ENCODE data around the gene STEAP1B. TPM values are rescaled to one million over a fixed set of nuclear protein-coding genes. Genes with fewer than 3 reads are reported as not detected.

Gene STEAP1B
- total and polyA plus RNA-seq, 4 donors: 0.06 to 0.28 (median 0.08) TPM; not detected in 1

- Histone ChIP-seq H3K27ac (ENCODE audit: low read depth in 1 of 2, low read length in 2 of 2) (no peak overlapping the region), H3K4me3 (ENCODE audit: low read depth in 1 of 3, low read length in 3 of 3) (no peak overlapping the region), H3K9me3 (ENCODE audit: control insufficient read depth in 4 of 4, low read length in 3 of 4) (no peaks in the 10 kb centered on the region), H3K9ac (ENCODE audit: low read depth in 1 of 2, low read length in 2 of 2) (no peak overlapping the region), H3K36me3 (ENCODE audit: control insufficient read depth in 4 of 4, insufficient read depth in 3 of 4, low read depth in 1 of 4, low read length in 3 of 4) (no peaks in the 10 kb centered on the region), H3K27me3 (ENCODE audit: control insufficient read depth in 4 of 4, insufficient read depth in 4 of 4, low read length in 3 of 4) (no peaks in the 10 kb centered on the region), H3K4me1 (ENCODE audit: control insufficient read depth in 4 of 4, insufficient read depth in 4 of 4, low read length in 3 of 4) (no peaks in the 10 kb centered on the region)
- 97% methylated on average over 3 of the region's 3 CpGs for WGBS
- TF ChIP-seq FOXA1 (IDR thresholded peaks at IDR 0.05): no peak
- TF ChIP-seq TAF1 (conservative IDR thresholded peaks at IDR 0.05): no peak
- TF ChIP-seq JUND (IDR thresholded peaks at IDR 0.05): no peak
- TF ChIP-seq SP1 (IDR thresholded peaks at IDR 0.05): no peak
- TF ChIP-seq GABPA (IDR thresholded peaks at IDR 0.05 in 1 of 2, conservative IDR thresholded peaks at IDR 0.05 in 1 of 2): no peak
- no peak for TF ChIP-seq RAD21 (IDR thresholded peaks at IDR 0.05)
- TF ChIP-seq HNF4A (conservative IDR thresholded peaks at IDR 0.05): no peak
- no peak for TF ChIP-seq HNF4G (IDR thresholded peaks at IDR 0.05)
- TF ChIP-seq ATF3 (IDR thresholded peaks at IDR 0.05): no peak
- no peak for TF ChIP-seq CTCF (IDR thresholded peaks at IDR 0.05; ENCODE audit: low read depth, low read length, missing input control)
- TF ChIP-seq YY1 (IDR thresholded peaks at IDR 0.05): no peak
- no peak for TF ChIP-seq ZBTB33 (IDR thresholded peaks at IDR 0.05)
- no peak for TF ChIP-seq MAX (IDR thresholded peaks at IDR 0.05)
- TF ChIP-seq RXRA (IDR thresholded peaks at IDR 0.05): no peak
- no peak for TF ChIP-seq EGR1 (IDR thresholded peaks at IDR 0.05; ENCODE audit: low read depth in 2 of 2)
- DNase-seq (ENCODE audit: low spot score): no peak
These were observed 58.8 kb downstream of the STEAP1B start for GRCh38 chr7:22441157-22441556.

GRCh38 chr7:22438994-22439393 is 61.0 kb downstream of the STEAP1B start:
- Histone ChIP-seq H3K9me3 (ENCODE audit: control insufficient read depth in 4 of 4, low read length in 3 of 4) (no peaks in the 10 kb centered on the region), H3K27ac (ENCODE audit: low read depth in 1 of 2, low read length in 2 of 2) (no peak overlapping the region), H3K4me1 (ENCODE audit: control insufficient read depth in 4 of 4, insufficient read depth in 4 of 4, low read length in 3 of 4) (no peaks in the 10 kb centered on the region), H3K9ac (ENCODE audit: low read depth in 1 of 2, low read length in 2 of 2) (no peak overlapping the region), H3K27me3 (ENCODE audit: control insufficient read depth in 4 of 4, insufficient read depth in 4 of 4, low read length in 3 of 4) (no peaks in the 10 kb centered on the region), H3K36me3 (ENCODE audit: control insufficient read depth in 4 of 4, insufficient read depth in 3 of 4, low read depth in 1 of 4, low read length in 3 of 4) (no peaks in the 10 kb centered on the region), H3K4me3 (ENCODE audit: low read depth in 1 of 3, low read length in 3 of 3) (no peak overlapping the region)
- WGBS: 81% methylated on average over 3 of the region's 3 CpGs
- DNase-seq (ENCODE audit: low spot score): no peak
- TF ChIP-seq MAX (IDR thresholded peaks at IDR 0.05): no peak
- TF ChIP-seq HNF4G (IDR thresholded peaks at IDR 0.05): no peak
- no peak for TF ChIP-seq RAD21 (IDR thresholded peaks at IDR 0.05)
- TF ChIP-seq NR2F2 (IDR thresholded peaks at IDR 0.05): no peak
- no peak for TF ChIP-seq CTCF (IDR thresholded peaks at IDR 0.05; ENCODE audit: low read depth, low read length, missing input control)
- no peak for TF ChIP-seq FOXA2 (IDR thresholded peaks at IDR 0.05)
- no peak for TF ChIP-seq ATF3 (IDR thresholded peaks at IDR 0.05)
- TF ChIP-seq TAF1 (conservative IDR thresholded peaks at IDR 0.05): no peak
- TF ChIP-seq JUND (IDR thresholded peaks at IDR 0.05): no peak
- no peak for TF ChIP-seq HNF4A (conservative IDR thresholded peaks at IDR 0.05)
- no peak for TF ChIP-seq REST (IDR thresholded peaks at IDR 0.05)
- no peak for TF ChIP-seq EGR1 (IDR thresholded peaks at IDR 0.05; ENCODE audit: low read depth in 2 of 2)
- no peak for TF ChIP-seq FOXA1 (IDR thresholded peaks at IDR 0.05)
- TF ChIP-seq RXRA (IDR thresholded peaks at IDR 0.05): no peak
- no peak for TF ChIP-seq SP1 (IDR thresholded peaks at IDR 0.05)
- no peak for TF ChIP-seq GABPA (IDR thresholded peaks at IDR 0.05 in 1 of 2, conservative IDR thresholded peaks at IDR 0.05 in 1 of 2)
- no peak for TF ChIP-seq ZBTB33 (IDR thresholded peaks at IDR 0.05)

Measured in liver (tissue), 9 donors.